K562 (cell line): Measurements from ENCODE around the gene MAPRE2. TPM values are rescaled to one million over a fixed set of nuclear protein-coding genes. Genes with fewer than 3 reads are reported as not detected.
A peak's percentile ranks its signal among the peaks of the same experiment; 100 is the strongest.
"Not testable (repeated sequence)": the region's sequence is repeated elsewhere in the genome, so short reads cannot be mapped to it uniquely, and the experiment has no call there.

Experiments used
- ATAC-seq: fragments of 200-7000 bp; cut with Tn5 transposase; 3 replicates; pipeline ENCODE4 v1.9.1; 2020; ENCODE audit warnings: moderate library complexity
- BruUV-seq: library from RNA; stranded (reverse); fragments of 400-500 nt; replicated peaks from 2 replicates; lab custom pipeline; 2021; lab: Mats Ljungman, UMichigan
- CTCF ChIA-PET: fragments of 300-600 bp; formaldehyde crosslinking; extraction: SDS; loops from one replicate; lab custom pipeline; 2021; ENCODE audit warnings: low intra/inter-chr PET ratio; lab: Yijun Ruan, JAX
- POLR2A ChIA-PET: fragments of 300-600, 350-650 bp; sonication (Branson Sonifier 250); formaldehyde crosslinking; extraction: SDS; loops from one replicate; lab custom pipeline; 2021; ENCODE audit warnings: antibody characterized with exemption, inconsistent platforms; lab: Yijun Ruan, JAX
- DNase-seq, 4 experiments: peaks; one replicate each; pipeline versions ENCODE4 v3.0.0 to v3.0.0-alpha.2; 2011 to 2018; ENCODE audit warnings: low spot score in 3 of 4, mixed read lengths in 3 of 4; ENCODE audit errors: extremely low read depth in 1 of 4
- FAIRE-seq: peaks from 2 replicates; lab custom pipeline; 2011; peaks lifted over from hg19 to GRCh38; lab: Jason Lieb, UNC
- H2AFZ ChIP-seq: 2 replicates; pipeline ENCODE4 v1.6.0; 2011; ENCODE audit warnings: low read depth, low read length, control low read depth, inconsistent platforms
- H3K27ac ChIP-seq: fragments of 200-600 bp; 3 replicates; pipeline ENCODE4 v1.8.0; 2011; ENCODE audit warnings: low read depth, mild to moderate bottlenecking, control low read depth, inconsistent platforms, low read length, moderate library complexity, mixed read lengths; ENCODE audit errors: extremely low read depth
- H3K27me3 ChIP-seq, 2 experiments: fragments of 300-600 bp in 1 of 2; 2 replicates in 1 of 2; 3 replicates in 1 of 2; pipeline versions ENCODE4 v1.6.0 to v1.8.0; 2011; ENCODE audit warnings: inconsistent platforms in 2 of 2, low read length in 2 of 2, mild to moderate bottlenecking in 1 of 2, mixed read lengths in 1 of 2, moderate library complexity in 1 of 2; ENCODE audit not compliant: control insufficient read depth in 2 of 2, insufficient read depth in 2 of 2
- H3K36me3 ChIP-seq: fragments of 300-600 bp; 3 replicates; pipeline ENCODE4 v1.8.0; 2011; ENCODE audit warnings: mild to moderate bottlenecking, low read length, inconsistent platforms; ENCODE audit not compliant: control insufficient read depth, insufficient read depth
- H3K4me1 ChIP-seq, 2 experiments: fragments of 200-600 bp in 1 of 2; replicated peaks in 1 of 2; 2 replicates in 1 of 2; 3 replicates in 1 of 2; pipeline versions ENCODE4 v1.5.1 to v1.8.0; 2011; ENCODE audit warnings: inconsistent platforms in 2 of 2, low read length in 2 of 2, mild to moderate bottlenecking in 1 of 2, mixed read lengths in 1 of 2, moderate library complexity in 1 of 2; ENCODE audit not compliant: control insufficient read depth in 2 of 2, insufficient read depth in 2 of 2
- H3K4me2 ChIP-seq: 2 replicates; pipeline ENCODE4 v1.6.1; 2011; ENCODE audit warnings: low read length, control low read depth, inconsistent platforms, mixed read lengths; ENCODE audit not compliant: insufficient read depth
- H3K4me3 ChIP-seq: fragments of 200-600 bp; sonication (generic), shearing (Covaris generic); 2 replicates; pipeline ENCODE4 v1.5.1; 2016; ENCODE audit warnings: control low read depth, inconsistent platforms
- H3K79me2 ChIP-seq: fragments of 200-600 bp; 3 replicates; pipeline ENCODE4 v1.8.0; 2011; ENCODE audit warnings: low read length, inconsistent platforms; ENCODE audit not compliant: control insufficient read depth, insufficient read depth
- H3K9ac ChIP-seq, 2 experiments: 2 replicates each; pipeline versions ENCODE4 v1.6.0 to v1.6.1; 2011; ENCODE audit warnings: low read depth in 2 of 2, low read length in 2 of 2, control low read depth in 1 of 2, inconsistent platforms in 1 of 2, mild to moderate bottlenecking in 1 of 2, mixed read lengths in 1 of 2; ENCODE audit not compliant: insufficient read depth in 1 of 2
- H3K9me1 ChIP-seq: one replicate; pipeline ENCODE4 v1.6.0; 2011; ENCODE audit warnings: inconsistent platforms, mild to moderate bottlenecking, low read length, moderate library complexity; ENCODE audit not compliant: control insufficient read depth, insufficient read depth
- H3K9me3 ChIP-seq: replicated peaks from 2 replicates; pipeline ENCODE4 v1.5.1; 2011; ENCODE audit warnings: low read depth, low read length, inconsistent platforms; ENCODE audit not compliant: control insufficient read depth, insufficient read depth
- H4K20me1 ChIP-seq: replicated peaks from 2 replicates; pipeline ENCODE4 v1.6.1; 2011; ENCODE audit warnings: low read length, inconsistent platforms, mixed read lengths; ENCODE audit not compliant: control insufficient read depth, insufficient read depth
- BCOR ChIP-seq: fragments of 450-650 bp; IDR thresholded peaks from 2 replicates; pipeline ENCODE4 v1.6.1; 2016
- KDM1A ChIP-seq, 2 experiments: fragments of 450-650 bp; IDR thresholded peaks; 2 replicates each; pipeline ENCODE4 v1.6.1; 2016; ENCODE audit warnings: mild to moderate bottlenecking in 2 of 2
- POLR2G ChIP-seq: fragments of 200-400 bp; formaldehyde crosslinking; IDR thresholded peaks from 2 replicates; pipeline ENCODE4 v1.6.1; 2017; ENCODE audit warnings: low read depth, mild to moderate bottlenecking, antibody characterized with exemption, low read length, moderate library complexity
- ZNF146 ChIP-seq: IDR thresholded peaks from one replicate; pipeline ENCODE4 v1.6.1; 2018; ENCODE audit warnings: missing compliant biosample characterization; ENCODE audit not compliant: unreplicated experiment
- ZNF695 ChIP-seq: fragments of 450-650 bp; formaldehyde crosslinking; IDR thresholded peaks from 2 replicates; pipeline ENCODE4 v1.4.0; 2020; ENCODE audit warnings: mild to moderate bottlenecking, moderate library complexity
- WGBS: fragments of 100-300 bp; shearing (Covaris generic); methylation state at CpG from one replicate; pipeline ENCODE4 v1.1.6; 2016; ENCODE audit warnings: low coverage, mixed read lengths; ENCODE audit not compliant: insufficient coverage; ENCODE audit errors: missing lambda C conversion rate; 5-methylcytosine and 5-hydroxymethylcytosine counted together
- in situ Hi-C: fragments of 300-500 bp; cut with MboI; formaldehyde crosslinking; loops from 4 replicates; pipeline ENCODE4 v1.15.0; 2018; ENCODE audit warnings: inconsistent platforms, mixed read lengths
- intact Hi-C: fragments of 100-400 bp; cut with micrococcal nuclease; formaldehyde crosslinking; loops from 2 replicates; pipeline ENCODE4 v1.14.2; 2022
- polyA plus RNA-seq, 8 experiments: library from polyadenylated mRNA; depleted of rRNA in 4 of 8; stranded (reverse) in 5 of 8; unstranded in 3 of 8; fragments of >200 nt; fragmentation: Nextera tagmentation in 2 of 8; fragmentation: Illumina TruSeq in 1 of 8; extraction: Ambion mirVana in 2 of 8; extraction: Trizol in 1 of 8; gene quantifications; 2 replicates each; pipeline versions ENCODE4 v1.2.1 to v1.2.3, GENCODE V29; 2011 to 2014; ENCODE audit warnings: inconsistent platforms in 1 of 8, missing spikeins in 1 of 8
- total RNA-seq, 7 experiments: library from RNA; depleted of rRNA in 6 of 7; stranded (reverse); fragments of >200 nt in 6 of 7; fragmentation: Illumina TruSeq in 2 of 7; extraction: Trizol in 2 of 7; gene quantifications; 2 replicates each; pipeline versions ENCODE4 v1.2.1 to v1.2.3, GENCODE V29; 2011 to 2021; ENCODE audit warnings: low replicate concordance in 1 of 7

Gene MAPRE2
- total and polyA plus RNA-seq, 9 of the 15 experiments (the other 6 are each of a cell fraction or from before 2014, with no cell fraction given) = 32.3 to 70.7 (median 40.7) TPM

- no peak for TF ChIP-seq POLR2G
Observed at GRCh38 chr18:35107216-35107615, 66.0 kb downstream of the MAPRE2 start (continued).

- H3K4me2 ChIP-seq, H3K9me1 ChIP-seq, H3K36me3 ChIP-seq, in situ Hi-C loops, H2AFZ ChIP-seq, H3K9ac ChIP-seq, H3K27ac ChIP-seq, CTCF ChIA-PET, H4K20me1 ChIP-seq, BruUV-seq, FAIRE-seq, DNase-seq, H3K4me3 ChIP-seq, H3K27me3 ChIP-seq, intact Hi-C loops, POLR2A ChIA-PET, ATAC-seq: not testable (repeated sequence)
- peaks cover 15% of the 10 kb centered on the region for H3K9me3 ChIP-seq
- WGBS = 70% methylated on average over 1 of the region's 1 CpG
- peaks cover 14 to 67% of the 10 kb centered on the region in 2 experiments; a peak in 4 of 5 replicates for H3K4me1 ChIP-seq
- TF ChIP-seq BCOR (peak; percentile 58; the same call in 1 of the 2 replicates), ZNF146 (peak; percentile 81), ZNF695 (CRISPR knock-in tag) (0 out of 2 replicates have a peak, but pooled peaks have one; percentile 25), KDM1A (IDR thresholded peaks at IDR 0.05) (0 out of 4 replicates have a peak, but pooled peaks of 1 of the 2 experiments have one; percentile 15)
- H3K79me2 ChIP-seq = peaks cover 47% of the 10 kb centered on the region
Observed at GRCh38 chr18:35108088-35108487, 66.9 kb downstream of the MAPRE2 start.
